Ramos (cell line): ENCODE measurements around the gene TNFSF10.
"Not testable (repeated sequence)": the region's sequence is repeated elsewhere in the genome, so short reads cannot be mapped to it uniquely, and the experiment has no call there.

Experiments
- in situ Hi-C: fragments of 300-500 bp; cut with MboI; formaldehyde crosslinking; loops from one replicate; pipeline ENCODE4 v1.14.3; 2022; ENCODE audit warnings: low sequenced_read_pairs; ENCODE audit not compliant: unreplicated experiment

Gene TNFSF10

DNA sequence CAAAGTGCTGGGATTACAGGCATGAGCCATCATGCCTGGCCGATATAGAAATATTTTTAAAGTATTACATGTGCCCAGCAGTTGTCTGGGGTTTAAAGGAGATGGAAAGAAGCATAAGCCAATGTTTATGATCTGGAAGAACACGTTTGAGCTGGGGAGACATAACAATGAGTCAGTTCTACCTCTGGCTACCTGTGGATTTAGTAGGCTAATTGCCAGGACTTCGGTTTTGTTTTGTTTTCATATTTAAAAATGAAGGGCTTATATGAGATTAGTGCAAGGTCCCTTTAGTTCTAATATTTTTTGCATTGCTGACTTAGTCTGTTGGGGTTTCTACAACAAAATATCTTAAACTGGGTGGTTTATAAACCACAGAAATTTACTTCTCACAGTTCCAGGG lies 22.9 kb upstream of the TNFSF10 start:
- in situ Hi-C loops = no loop called here

DNA sequence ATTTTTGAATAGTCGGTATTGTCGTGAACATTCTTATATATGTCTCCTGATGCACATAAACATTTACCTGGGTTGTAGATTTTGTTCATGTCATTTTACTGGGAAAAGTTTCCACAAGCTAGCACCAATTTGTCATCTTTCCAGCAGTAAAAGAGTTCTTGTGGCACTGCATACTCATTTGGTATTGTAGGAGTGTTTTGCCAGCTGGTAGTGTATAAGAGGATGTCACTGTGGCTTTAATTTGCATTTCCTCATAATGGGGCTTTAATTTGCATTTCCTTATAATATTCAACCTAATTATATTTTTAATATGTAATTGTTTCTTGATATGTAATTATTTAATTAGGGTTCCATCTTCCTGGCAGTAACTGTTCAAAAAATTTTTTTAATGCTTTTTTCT lies 21.2 kb upstream of the TNFSF10 start:
- in situ Hi-C loops = no loop called here

DNA sequence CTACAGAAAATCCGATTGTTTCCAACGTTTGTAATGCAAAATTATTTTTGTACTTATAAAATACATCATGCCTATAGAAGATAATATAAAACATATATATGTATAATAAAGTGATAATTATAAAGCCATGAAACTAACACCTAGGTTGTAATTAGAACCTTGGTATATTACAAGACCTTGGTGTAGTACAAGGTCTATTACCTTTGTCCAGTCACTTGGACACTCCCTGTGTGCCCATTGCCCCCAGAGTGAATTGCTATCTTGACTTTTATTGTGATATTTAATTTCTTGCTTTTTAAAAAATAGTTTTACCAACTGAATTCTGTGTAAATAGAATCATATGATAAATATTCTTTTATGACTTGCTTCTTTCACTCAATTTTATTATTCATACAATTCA lies 20.7 kb upstream of the TNFSF10 start:
- in situ Hi-C loops = no loop called here

DNA sequence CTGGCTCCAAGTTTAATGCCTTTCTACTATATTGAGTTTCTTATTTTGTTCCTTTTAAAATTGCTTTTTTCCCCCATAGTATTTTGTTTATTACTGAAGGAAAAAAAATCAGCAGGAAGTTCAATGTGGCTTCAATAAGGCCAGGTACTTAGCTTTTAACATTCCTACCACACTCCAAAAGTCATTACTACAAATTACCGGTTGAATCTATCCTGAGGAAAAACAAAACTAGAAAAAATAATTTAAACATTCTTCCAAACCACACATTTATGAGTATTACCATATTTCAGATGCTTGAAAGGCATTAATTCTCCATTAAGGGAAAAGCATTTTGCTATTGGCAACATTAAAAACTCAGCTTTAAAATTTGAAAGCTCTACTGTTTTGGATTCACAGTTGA lies 20.2 kb upstream of the TNFSF10 start:
- in situ Hi-C loops = no loop called here

DNA sequence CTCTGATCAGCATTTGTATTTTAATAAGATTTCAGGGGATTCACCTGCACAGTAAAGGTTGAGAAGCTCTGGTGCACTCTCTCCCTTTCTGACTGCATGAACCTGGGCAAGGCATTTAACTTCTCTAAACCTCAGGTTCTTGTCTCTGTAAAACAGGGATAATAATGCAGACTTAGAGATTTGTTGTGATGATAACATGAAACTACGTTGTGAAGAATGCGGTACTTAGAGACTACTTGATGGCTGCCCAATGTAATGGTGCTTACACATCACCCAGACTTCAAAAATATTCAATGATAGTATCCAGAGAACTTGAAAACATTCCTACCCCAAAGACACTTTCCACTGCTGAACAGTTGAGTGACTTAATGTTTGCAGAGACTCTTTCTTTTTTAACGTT lies 19.8 kb upstream of the TNFSF10 start:
- in situ Hi-C loops = no loop called here

DNA sequence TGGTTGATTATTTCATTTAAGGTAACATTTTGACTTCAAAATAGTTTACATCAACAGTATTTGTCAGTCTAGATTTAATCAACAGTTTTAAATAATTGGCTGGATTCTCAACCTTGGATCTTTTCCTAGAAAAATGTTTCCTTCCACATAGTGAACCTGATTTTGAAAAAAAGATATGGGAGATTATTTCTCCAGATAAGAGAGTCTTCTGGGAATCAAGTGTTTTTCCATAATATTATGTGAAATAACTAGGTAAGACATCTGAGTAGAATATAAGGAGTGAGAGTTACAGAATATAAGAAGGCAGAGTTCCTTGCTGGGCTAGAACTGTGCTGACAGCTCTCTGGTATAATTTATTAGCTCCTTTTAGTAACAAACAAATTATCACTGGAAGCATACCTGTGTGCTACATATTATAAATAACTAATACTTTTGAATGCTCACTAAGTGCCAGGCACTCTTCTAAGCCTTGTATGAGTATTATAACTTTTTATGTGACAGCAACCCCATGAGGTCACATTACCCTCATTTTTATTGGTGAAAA lies 18.8 kb upstream of the TNFSF10 start:
- in situ Hi-C loops = no loop called here

DNA sequence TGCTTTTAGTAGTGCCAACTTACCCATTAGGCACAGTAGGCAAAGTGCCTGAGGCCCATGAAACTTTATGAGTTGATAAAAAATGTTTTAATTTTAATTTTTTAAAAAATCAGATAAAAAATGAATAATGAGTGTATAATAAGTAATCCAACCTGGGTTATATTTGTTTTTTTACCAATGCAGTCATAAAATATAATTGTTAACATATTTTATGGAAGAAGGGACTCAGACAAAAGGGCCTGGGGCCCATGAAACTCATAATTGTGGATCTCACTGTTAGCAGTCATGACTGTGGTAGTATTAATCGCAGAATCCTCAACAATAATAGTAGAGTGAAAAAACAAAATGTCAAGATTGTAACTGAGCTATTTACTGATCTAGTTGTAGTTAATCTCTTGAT lies 16.8 kb upstream of the TNFSF10 start:
- in situ Hi-C loops = no loop called here

DNA sequence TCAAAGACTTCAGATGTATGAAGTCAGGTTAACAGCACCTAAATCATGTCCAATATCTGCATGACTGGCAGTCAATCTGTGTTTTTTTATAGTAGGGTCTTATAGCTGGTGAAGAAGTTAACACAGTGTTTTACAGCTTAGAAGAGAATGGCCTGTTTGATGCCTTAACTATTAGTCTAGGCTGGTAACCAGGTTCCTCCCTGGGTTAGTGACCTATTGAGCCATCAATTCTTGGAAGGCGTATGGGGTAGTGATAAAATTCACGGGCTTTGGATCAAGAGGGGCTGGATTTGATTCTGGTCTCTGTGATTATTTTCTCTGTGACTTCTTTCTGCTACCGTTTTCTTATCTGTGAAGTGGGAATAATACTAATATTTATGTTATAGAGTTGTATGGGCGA lies 16.0 kb upstream of the TNFSF10 start:
- in situ Hi-C loops = no loop called here

DNA sequence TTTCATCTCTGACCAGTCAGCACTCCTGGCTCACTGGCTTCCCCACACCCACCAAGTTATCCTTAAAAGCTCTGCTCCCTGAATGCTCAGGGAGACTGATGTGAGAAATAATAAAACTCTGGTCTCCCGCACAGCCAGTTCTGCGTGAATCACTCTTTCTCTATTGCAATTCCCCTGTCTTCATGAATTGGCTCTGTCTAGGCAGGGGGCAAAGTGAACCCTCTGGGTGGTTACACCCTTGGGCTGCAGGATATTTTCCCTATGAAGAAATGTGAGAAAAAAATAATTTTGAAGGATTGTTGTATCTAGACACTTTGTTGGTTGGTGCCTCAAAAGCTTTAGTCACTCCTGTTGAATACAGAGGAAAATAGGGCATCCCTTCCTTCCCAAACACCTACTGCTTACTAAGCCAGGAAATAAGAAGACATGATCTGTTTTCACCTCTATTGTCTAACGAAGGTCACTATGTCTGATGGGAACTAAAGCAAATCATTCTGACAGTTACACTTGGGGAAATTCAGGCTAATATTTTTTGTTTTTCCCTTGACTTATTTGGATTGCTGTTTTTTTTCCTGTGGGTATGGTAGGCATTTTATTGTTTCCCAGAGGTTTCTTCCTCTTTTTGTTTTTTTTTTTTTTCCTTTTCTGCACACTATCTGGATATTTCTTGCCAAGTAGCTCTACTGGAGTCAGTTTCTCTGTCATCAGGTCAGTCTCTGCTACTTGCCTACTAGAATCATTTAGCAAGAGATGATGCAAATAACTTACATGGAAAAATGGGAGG lies 15.3 kb upstream of the TNFSF10 start:
- in situ Hi-C loops = no loop called here

DNA sequence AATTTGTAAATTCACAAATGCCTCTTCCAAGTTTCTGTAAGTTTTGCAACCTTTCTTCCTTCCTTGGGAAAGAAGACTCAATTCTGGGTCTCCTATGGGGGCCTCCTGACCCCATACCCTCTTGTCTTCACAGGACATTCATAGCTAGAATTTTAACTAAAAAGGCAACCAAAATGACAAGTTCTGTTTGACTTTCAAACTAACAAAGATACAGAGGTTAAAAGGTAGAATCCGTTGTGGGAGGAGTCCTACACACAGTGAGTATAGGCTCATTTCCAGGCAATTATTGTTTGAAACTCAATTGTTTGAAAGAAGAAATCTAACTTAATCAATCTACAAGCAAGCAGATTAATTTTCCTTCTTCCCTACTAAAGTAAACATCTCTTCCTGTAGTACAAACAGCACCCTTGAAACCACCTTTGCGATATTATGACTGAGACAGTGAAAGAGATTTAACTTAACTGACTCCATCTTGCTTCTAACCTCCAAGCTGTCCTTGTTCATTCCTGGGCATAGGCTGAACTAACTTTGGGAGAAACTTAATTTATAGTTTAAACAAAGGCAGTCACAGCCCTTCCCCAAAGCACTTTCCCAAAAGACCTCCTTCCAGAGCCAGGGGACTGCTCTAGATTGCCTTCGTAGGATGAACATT lies 14.4 kb upstream of the TNFSF10 start:
- in situ Hi-C loops = no loop called here

DNA sequence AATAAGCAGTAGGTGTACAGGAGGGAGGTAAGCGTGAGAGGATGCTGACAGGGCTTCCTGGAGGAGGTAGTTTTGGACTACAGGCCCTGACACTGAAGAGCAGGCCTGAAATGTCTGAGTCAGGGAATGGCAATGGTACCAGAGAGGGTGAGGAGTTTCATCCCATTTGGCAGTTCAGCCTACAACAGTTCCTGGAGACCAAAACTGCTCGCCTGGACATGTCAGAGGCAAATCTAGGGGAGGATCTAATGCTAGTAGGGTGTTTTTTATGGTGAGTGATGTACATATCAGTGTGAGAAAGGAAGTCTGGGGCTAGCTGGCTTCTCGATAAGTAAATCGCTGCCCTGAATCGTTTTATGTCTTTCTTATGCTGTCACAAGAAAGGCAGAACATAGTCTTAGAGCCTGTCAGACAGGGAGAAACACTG lies 13.8 kb upstream of the TNFSF10 start:
- in situ Hi-C loops = no loop called here

DNA sequence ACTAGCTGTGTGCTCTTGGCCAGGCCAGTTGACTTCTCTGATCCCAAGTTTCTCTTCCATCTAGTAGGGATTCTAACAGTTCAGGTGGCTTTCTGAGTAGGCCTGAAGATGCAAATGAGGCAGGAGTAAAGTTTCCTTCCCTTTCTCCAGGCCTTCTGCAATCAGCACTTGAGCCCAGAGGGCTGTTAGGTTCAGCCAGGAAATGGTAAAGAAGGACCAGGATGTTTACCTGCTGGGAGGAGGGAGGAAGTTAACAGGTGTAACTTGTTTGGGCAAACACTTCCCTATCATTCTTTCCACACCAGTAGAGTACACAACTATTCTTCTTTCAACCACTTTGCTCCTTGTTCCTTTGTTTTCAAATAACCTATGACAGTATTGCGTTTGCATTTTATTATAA lies 13.3 kb upstream of the TNFSF10 start:
- in situ Hi-C loops = no loop called here

DNA sequence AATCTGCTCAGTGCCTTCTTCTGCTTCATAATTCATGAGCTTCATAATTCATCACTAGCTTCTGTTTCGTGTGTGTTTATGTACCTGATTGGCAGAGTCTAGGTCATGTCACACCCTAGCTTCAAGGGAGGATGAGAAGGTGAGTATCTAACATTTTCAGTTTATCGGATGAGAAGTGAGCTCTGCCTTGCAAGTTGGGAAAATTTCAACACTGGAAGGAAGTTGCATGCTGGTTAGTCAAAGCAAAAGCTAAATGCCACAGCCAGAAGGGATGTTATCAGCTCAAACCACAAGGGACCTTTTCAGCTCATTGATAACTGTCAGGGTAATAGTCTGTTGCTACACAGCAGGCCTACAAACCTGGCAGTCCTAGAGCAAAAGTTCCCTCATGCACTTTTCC lies 7.3 kb upstream of the TNFSF10 start:
- in situ Hi-C loops = no loop called here

DNA sequence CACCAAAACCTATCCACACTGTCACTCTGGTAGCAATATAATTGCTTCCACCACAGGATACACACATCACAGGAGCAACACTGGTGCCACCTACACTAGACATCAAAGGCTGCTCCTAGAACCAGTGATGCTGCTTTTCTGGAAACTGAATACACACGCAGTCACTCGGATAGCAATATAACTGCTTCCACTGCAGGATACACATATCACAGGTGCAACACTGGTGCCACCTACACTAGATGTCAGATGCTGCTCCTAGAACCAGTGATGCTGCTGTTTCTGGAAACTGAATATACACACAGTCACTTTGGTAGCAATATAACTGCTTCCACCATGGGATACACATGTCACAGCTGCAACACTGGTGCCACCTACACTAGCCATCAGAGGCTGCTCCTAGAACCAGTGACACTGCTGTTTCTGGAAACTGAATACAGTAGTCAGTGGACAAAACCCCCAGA lies 6.9 kb upstream of the TNFSF10 start:
- in situ Hi-C loops = no loop called here

DNA sequence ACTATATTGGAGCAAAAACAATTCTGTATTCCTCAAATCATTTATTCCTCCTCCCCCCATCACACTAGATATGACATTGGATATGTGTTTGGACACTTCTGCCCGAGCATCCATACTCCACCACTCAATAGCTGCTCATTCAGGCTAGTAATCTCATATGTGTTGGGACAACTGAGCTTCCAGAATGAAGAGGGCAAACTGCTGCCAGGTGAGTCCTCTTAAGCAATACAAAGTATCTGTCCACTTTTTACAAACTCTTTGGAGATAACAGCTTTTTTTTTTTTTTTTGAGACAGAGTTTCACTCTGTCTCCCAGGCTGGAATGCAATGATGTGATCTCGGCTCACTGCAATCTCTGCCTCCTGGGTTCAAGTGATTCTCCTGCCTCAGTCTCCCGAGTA lies 5.4 kb upstream of the TNFSF10 start:
- in situ Hi-C loops = no loop called here

DNA sequence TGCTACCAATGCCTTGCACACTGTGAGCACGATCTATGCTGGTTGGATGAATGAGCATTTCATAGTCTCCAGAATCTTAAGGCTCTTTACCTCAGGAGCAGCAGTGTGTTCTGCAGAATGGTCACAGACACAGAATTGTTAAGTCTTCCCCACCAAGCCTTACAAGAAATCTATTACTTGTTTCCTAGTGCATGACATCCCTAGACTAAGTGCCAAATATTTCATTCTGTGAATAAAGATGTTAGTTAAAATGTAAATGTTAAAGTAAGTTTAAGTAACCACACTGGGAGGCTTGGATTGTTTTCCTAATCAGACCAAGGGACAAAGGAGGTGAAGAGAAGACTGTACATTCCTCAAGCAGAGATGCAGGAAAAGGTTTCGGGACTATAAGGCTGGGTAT lies 4.1 kb upstream of the TNFSF10 start:
- in situ Hi-C loops = no loop called here

DNA sequence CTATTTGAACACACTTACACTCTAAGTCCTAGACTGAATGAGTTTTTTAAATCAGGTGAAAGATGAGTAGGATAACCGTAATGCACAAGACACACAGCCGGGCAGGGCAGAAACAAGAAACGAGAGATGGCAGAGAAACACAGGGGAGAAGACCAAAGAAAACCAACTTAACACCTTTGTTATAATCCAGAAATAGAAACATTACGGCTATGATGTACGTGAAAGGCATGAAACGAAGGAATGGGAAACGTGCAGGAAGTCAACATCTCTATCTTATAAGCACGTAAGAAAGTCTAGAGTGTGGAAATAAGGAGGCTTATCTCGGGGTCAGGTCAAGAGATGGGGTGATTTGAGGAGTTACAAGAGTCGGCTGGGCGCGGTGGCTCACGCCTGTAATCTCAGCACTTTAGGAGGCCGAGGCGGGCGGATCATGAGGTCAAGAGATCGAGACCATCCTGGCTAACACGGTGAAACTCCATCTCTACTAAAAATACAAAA lies 1.9 kb upstream of the TNFSF10 start:
- in situ Hi-C loops = no loop called here

DNA sequence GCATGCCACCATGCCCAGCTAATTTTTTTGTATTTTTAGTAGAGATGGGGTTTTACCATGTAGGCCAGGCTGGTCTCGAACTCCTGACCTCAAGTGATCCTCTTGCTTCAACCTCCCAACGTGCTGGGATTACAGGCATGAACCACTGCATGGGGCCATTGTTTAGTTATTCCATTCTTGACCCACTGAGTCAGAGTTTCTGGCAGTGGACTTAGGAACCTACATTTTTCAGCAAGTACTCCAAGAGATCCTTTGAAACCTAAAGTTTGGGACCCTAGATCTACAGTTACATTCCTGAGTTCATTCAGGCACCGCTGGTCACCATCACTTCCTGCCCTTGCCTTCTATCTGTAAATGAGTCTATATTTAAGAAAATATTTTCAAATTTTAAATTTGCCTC lies 1.4 kb upstream of the TNFSF10 start:
- in situ Hi-C loops = no loop called here

DNA sequence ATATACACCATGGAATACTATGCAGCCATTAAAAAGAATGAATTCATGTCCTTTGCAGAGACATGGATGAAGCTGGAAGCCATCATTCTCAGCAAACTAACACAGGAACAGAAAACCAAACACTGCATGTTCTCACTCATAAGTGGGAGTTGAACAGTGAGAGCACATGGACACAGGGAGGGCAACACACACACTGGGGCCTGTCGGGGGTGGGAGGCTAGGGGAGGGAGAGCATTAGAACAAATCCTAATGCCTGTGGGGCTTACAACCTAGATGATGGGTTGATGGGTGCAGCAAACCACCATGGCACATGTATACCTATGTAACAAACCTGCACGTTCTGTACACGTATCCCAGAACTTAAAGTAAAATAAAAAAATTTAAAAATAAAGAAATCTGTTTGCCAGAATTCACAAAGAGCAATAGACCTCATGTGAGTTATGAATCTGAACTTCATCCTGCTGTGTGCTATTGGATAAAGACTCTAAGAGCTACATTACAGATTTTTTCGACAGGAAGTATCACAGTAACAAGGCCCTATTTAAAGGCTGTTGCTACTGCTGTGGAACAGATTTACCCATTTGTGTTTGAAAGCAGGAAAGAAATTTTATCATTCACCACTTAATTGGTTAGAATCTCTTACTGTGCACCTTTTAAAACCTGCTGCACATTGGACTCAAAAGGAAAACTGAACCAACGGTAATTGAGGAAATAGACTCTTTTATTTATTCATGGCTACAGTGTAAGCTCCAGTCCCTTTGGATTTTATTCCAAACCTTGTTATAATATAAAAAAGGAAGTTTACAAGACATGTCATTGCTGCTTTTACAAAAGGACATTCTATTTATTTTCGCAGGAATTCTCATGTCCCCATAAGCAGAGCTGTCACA lies 1.1 kb downstream of the TNFSF10 start:
- in situ Hi-C loops = not testable (repeated sequence)

DNA sequence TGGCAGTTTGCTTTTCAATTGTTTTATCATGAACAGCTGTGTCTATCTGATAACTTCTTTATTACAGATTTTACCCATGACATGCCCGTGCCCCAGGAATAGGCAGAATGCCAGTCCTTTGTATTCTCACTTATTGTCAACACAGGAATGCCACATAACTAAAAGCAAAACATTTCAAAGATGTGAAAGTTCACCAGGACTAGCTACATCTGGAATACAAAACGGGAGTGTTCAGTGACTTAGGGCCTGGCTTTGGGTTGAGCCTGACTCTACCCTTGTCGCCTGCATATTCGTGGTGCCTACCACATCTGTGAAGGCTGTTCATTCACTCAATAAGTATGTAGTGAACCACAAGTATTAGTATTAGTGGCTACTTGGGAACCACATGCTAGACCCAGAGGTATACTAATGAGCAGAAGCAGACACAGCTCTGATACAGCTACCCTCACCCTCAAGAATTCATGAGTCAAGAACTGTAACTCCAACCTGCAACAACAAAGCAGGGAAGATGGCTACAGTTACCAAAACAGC lies 2.9 kb downstream of the TNFSF10 start:
- in situ Hi-C loops = no loop called here
